Gastroesophageal sphincter (tissue), 4 donors: ENCODE data around the gene KIFC3. TPM values are rescaled to one million over a fixed set of nuclear protein-coding genes. Genes with fewer than 3 reads are reported as not detected.
"Not testable (repeated sequence)": the region's sequence is repeated elsewhere in the genome, so short reads cannot be mapped to it uniquely, and the experiment has no call there.

ENCODE experiments used
- ATAC-seq: fragments of 150-250 bp; one replicate; pipeline ENCODE4 v1.9.1; 2016; ENCODE audit warnings: mild to moderate bottlenecking, moderate library complexity
- H3K27ac ChIP-seq, 4 donors: fragments of 200-600 bp; sonication (generic) in 3 of 4; 1 replicate in 3 of 4; 2 replicates in 1 of 4; pipeline ENCODE4 v1.5.1; 2016 to 2019
- H3K27me3 ChIP-seq: fragments of 200-600 bp; sonication (generic); one replicate; pipeline ENCODE4 v1.5.1; 2019
- H3K36me3 ChIP-seq, 2 donors: fragments of 200-600 bp; sonication (generic); one replicate each; pipeline ENCODE4 v1.5.1; 2019; ENCODE audit warnings: control low read depth in 1 of 2
- H3K4me1 ChIP-seq, 3 donors: fragments of 200-600 bp; sonication (generic); 1 replicate in 2 of 3; 2 replicates in 1 of 3; pipeline ENCODE4 v1.5.1; 2016 to 2019; ENCODE audit warnings: control low read depth in 2 of 3
- H3K4me3 ChIP-seq, 2 donors: fragments of 200-600 bp; sonication (generic); one replicate each; pipeline ENCODE4 v1.5.1; 2019; ENCODE audit warnings: mild to moderate bottlenecking in 1 of 2, moderate library complexity in 1 of 2
- H3K9me3 ChIP-seq, 3 donors: fragments of 200-600 bp; sonication (generic); one replicate each; pipeline ENCODE4 v1.5.1; 2017 to 2019; ENCODE audit warnings: control low read depth in 2 of 3
- CTCF ChIP-seq, 4 experiments: fragments of 200-600 bp in 2 of 4; fragments of 450-650 bp in 2 of 4; sonication (generic) in 1 of 4; IDR thresholded peaks; one replicate each; pipeline ENCODE4 v1.5.1; 2017 to 2019; ENCODE audit warnings: antibody characterized with exemption in 4 of 4, mild to moderate bottlenecking in 2 of 4, moderate library complexity in 2 of 4
- EP300 ChIP-seq: sonication (generic); formaldehyde crosslinking; IDR thresholded peaks from one replicate; pipeline ENCODE4 v1.6.1; 2017; ENCODE audit warnings: antibody characterized with exemption, mild to moderate bottlenecking
- POLR2A ChIP-seq, 2 donors: fragments of 450-650 bp; IDR thresholded peaks; one replicate each; pipeline ENCODE4 v1.6.1; 2017; ENCODE audit warnings: antibody characterized with exemption in 2 of 2, mild to moderate bottlenecking in 2 of 2, moderate library complexity in 1 of 2
- POLR2AphosphoS5 ChIP-seq: sonication (generic); formaldehyde crosslinking; IDR thresholded peaks from one replicate; pipeline ENCODE4 v1.6.1; 2017; ENCODE audit warnings: antibody characterized with exemption
- WGBS, 2 donors: methylation state at CpG; one replicate each; pipeline ENCODE4 v1.1.5; 2018; ENCODE audit warnings: low coverage in 1 of 2; 5-methylcytosine and 5-hydroxymethylcytosine counted together
- total RNA-seq, 4 donors: library from RNA; depleted of rRNA; stranded (reverse); fragments of >200 nt; gene quantifications; one replicate each; pipeline ENCODE4 v1.1.0, GENCODE V29; 2016

The KIFC3 gene
- total RNA-seq, 4 donors from 2014 or later: 17.4 to 78.4 (median 36.2) TPM

- Histone ChIP-seq H3K9me3 (no peaks in the 10 kb centered on the region), H3K27ac (no peak overlapping the region), H3K27me3 (no peaks in the 10 kb centered on the region), H3K4me1 (peaks cover 0 to 12% (median 0%) of the 10 kb centered on the region in 3 donors), H3K4me3 (no peak overlapping the region), H3K36me3 (peaks cover 0 to 57% of the 10 kb centered on the region in 2 donors)
- no peak for TF ChIP-seq CTCF (IDR thresholded peaks at IDR 0.05)
- TF ChIP-seq POLR2AphosphoS5: no peak
- TF ChIP-seq POLR2A (IDR thresholded peaks at IDR 0.05): no peak
- TF ChIP-seq EP300: no peak
- no peak for ATAC-seq
- WGBS, 2 donors: 80 to 90% methylated on average over 4 to 6 of the region's 10 CpGs
Measured at GRCh38 chr16:57781741-57782606, 20.3 kb downstream of the KIFC3 start.

GRCh38 chr16:57781349-57781740 is 20.9 kb downstream of the KIFC3 start:
- no peak for TF ChIP-seq CTCF (IDR thresholded peaks at IDR 0.05)
- TF ChIP-seq EP300: no peak
- no peak for TF ChIP-seq POLR2AphosphoS5
- TF ChIP-seq POLR2A (IDR thresholded peaks at IDR 0.05): no peak
- H3K4me3 ChIP-seq: no peak overlapping the region
- peaks cover 0 to 61% of the 10 kb centered on the region in 2 donors for H3K36me3 ChIP-seq
- no peak overlapping the region for H3K27ac ChIP-seq
- no peak for ATAC-seq
- no peaks in the 10 kb centered on the region for H3K27me3 ChIP-seq
- no peaks in the 10 kb centered on the region for H3K9me3 ChIP-seq
- peaks cover 0 to 5% (median 0%) of the 10 kb centered on the region in 3 donors for H3K4me1 ChIP-seq
- WGBS, 2 donors: 100% methylated on average over 1 of the region's 1 CpG; no CpG with 5 or more reads in 1 of the 2 donors

DNA sequence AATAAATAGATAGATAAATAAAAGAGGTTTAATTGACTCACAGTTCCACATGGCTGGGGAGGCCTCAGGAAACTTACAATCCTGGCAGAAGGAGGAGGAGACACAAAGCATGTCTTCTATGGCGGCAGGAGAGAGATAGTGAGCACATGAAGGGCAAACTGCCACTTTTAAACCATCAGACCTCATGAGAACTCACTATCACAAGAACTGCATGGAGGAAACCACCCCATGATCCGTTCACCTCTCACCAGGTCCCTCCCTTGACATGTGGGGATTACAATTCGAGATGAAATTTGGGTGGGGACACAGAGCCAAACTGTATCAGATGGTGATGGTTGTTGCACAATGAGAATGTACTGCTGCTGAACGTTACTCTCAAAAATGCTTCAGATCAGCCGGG is 22.5 kb downstream of the KIFC3 start:
- 100% methylated on average over 2 of the region's 5 CpGs; no CpG with 5 or more reads in 1 of the 2 donors for WGBS, 2 donors
- not testable (repeated sequence) for ATAC-seq

GRCh38 chr16:57778658-57779057 is 23.6 kb downstream of the KIFC3 start:
- ATAC-seq: no peak
- H3K27me3 ChIP-seq: no peaks in the 10 kb centered on the region
- TF ChIP-seq POLR2AphosphoS5 (no peak), POLR2A (IDR thresholded peaks at IDR 0.05) (no peak), CTCF (IDR thresholded peaks at IDR 0.05) (no peak), EP300 (no peak)
- no peaks in the 10 kb centered on the region for H3K9me3 ChIP-seq
- H3K36me3 ChIP-seq: peaks cover 0 to 52% of the 10 kb centered on the region in 2 donors
- WGBS, 2 donors: 88 to 100% methylated on average over 3 to 5 of the region's 5 CpGs
- no peak overlapping the region for H3K4me3 ChIP-seq
- H3K27ac ChIP-seq: no peak overlapping the region
- no peaks in the 10 kb centered on the region for H3K4me1 ChIP-seq

More for the DNA sequence above, 22.5 kb downstream of the KIFC3 start:
- H3K27me3 ChIP-seq, H3K27ac ChIP-seq, H3K4me1 ChIP-seq, H3K9me3 ChIP-seq, H3K4me3 ChIP-seq: not testable (repeated sequence)
- peaks cover 0 to 62% of the 10 kb centered on the region in 2 donors for H3K36me3 ChIP-seq

- peaks cover 0 to 53% of the 10 kb centered on the region in 2 donors for H3K36me3 ChIP-seq
- H3K27me3 ChIP-seq: no peaks in the 10 kb centered on the region
- TF ChIP-seq POLR2A (IDR thresholded peaks at IDR 0.05): no peak
- peak in 1 of 4 experiments; percentile 14 for TF ChIP-seq CTCF (IDR thresholded peaks at IDR 0.05)
- H3K27ac ChIP-seq: no peak overlapping the region
- no peak overlapping the region for H3K4me3 ChIP-seq
- H3K9me3 ChIP-seq: no peaks in the 10 kb centered on the region
- H3K4me1 ChIP-seq: no peaks in the 10 kb centered on the region
- ATAC-seq: peak; percentile 40
- WGBS, 2 donors: 47 to 93% methylated on average over 3 to 5 of the region's 23 CpGs
Measured at GRCh38 chr16:57775661-57776469, 26.4 kb downstream of the KIFC3 start.
